Activated gamma-delta T cell (primary cell): ENCODE results near the gene PDZK1IP1.

Source experiments
- DNase-seq: peaks from one replicate; lab custom pipeline; 2025; lab: John Stamatoyannopoulos, UW
- total RNA-seq, 2 donors: gene quantifications; one replicate each; lab custom pipeline; 2026; lab: John Stamatoyannopoulos, UW

The PDZK1IP1 gene, protein sequence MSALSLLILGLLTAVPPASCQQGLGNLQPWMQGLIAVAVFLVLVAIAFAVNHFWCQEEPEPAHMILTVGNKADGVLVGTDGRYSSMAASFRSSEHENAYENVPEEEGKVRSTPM
- total RNA-seq = 0 reads per million in 2 donors

- DNase-seq = no peak
Observed at GRCh38 chr1:47189844-47190508, at the start of gene PDZK1IP1. PDZK1IP1 (minus strand) TSS chr1:47190036; CDS start chr1:47189932, 104 bp downstream.

DNA sequence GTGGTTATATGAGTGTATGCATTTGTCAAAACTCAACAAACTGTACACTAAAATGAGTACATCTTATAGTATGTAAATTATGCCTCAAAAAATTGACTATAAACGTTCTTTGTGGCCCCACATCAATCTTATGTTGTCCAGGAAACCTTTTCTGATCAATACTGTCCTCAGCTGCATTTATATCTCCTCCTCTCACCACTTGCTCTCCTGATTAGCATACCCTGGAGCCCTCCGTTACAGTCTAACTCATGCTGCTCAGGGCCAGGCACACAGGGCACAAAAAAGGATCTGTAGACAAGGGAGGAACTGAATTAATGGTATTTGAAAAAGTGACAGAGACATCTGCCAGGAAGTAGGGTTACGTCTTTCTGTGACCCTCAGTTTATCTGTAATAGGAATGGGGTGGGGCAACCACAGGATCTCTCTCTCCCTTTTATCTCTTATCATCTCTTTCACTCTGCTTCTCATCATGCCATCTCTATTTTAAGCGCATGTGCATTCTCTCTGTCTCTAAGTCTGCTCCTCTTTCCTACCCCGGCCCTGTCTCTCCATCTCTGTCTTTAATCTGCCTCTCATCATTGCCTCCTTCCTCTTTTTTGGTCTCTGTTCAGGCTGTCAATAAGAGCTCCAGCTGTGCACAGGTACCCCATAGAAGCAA is 49.2 kb upstream of the PDZK1IP1 start:
- no peak for DNase-seq

DNA sequence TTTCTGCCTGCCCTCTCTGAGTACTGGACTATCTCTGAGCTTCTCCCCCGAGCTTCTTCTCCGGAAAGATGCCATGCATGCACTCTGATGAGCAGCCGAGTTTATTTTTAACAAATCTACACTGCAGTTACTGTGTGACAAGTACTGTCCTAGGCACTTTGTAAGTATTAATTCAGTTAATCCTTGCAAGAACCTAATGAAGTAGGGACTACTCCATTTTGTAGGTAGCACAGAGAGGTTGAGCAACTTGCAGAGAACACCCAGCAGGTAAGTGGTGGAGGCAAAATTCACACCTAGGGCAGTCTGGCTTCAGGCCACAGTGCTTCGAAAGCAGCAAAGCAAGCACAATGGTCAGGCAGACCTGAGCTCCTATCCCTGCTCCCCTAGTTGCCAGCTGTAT is 46.0 kb upstream of the PDZK1IP1 start:
- no peak for DNase-seq

DNA sequence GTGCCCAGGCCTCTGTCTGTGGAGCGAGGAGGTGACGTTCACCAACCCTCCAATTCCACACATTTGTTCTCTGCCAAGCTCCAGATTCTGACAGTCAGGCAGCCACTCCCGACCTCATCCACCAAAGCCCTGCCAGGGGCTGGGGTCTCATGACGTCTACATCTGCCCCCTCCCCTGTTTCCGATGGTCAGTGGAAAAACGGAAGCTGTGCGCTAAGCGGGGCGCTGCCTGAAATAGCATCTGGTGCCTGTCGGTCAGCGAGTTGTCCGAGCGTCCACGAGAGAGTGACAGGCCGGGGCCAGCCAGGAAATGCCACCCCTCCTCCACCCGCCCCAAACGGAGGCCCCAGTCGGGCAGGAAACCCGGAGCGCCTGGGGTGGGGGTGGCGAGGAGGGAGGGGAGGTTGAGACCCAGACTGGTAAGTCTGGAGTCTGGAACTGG is 45.4 kb upstream of the PDZK1IP1 start:
- no peak for DNase-seq

DNA sequence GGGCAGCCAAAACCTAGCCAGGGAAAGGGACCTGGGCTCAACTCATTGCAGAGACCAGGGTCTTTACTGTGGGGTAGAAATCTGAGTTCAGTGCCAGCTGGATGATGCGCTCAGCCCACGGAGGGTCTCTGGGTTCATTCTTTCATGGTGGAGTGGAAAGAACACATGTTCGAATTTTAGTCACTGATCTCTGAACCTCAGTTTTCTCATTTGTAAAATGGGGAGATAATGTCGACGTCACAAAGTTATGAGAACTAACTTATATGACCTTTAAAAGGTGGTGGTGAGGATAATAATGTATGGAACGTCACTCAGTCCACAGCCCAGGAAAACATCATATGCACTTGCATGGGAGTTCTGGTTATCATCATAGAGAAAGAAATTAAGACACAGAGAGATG is 43.4 kb upstream of the PDZK1IP1 start:
- DNase-seq = no peak

GRCh38 chr1:47232187-47232874 is 42.5 kb upstream of the PDZK1IP1 start, which contains the start of gene TAL1:
TAL1 (minus strand) TSS chr1:47232225; CDS start chr1:47225888, 6,337 bp downstream.
- DNase-seq = no peak

- DNase-seq = no peak
Observed at GRCh38 chr1:47231301-47232186, 41.7 kb upstream of the PDZK1IP1 start.

DNA sequence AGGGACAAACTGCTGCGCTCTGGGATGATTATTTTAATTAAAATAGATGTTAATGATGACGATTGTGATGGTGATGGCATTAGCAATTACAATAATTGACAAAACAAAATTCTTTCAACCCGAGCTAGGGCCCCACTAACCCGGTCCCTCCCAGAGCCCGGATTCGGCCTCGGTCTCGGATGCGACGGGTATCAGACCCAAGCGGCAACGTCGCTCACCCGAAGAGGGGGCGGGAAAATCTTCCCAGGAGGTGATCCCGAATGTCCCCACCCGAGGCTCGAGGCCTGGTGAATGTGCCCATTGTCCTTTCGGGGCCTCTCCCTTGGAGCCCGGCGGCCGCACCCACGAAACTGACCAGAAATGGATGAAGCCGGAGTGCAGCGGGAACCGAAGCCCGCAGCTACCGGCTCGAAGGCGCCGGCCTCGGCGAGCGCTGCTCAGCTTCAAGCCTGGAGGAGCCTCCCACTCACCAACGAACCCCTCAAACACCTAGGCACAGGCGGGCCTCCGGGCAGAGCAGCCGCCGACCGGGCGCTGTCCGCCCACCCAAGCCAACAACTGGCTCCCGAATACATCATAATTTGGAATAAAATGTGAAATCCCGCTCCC is 41.0 kb upstream of the PDZK1IP1 start:
- no peak for DNase-seq

- no peak for DNase-seq
Observed at GRCh38 chr1:47229886-47230691, 40.3 kb upstream of the PDZK1IP1 start.

- no peak for DNase-seq
Observed at GRCh38 chr1:47229031-47229885, 39.4 kb upstream of the PDZK1IP1 start.

- DNase-seq = no peak
Observed at GRCh38 chr1:47228644-47229030, 38.8 kb upstream of the PDZK1IP1 start.

GRCh38 chr1:47227341-47228232 is 37.8 kb upstream of the PDZK1IP1 start:
- no peak for DNase-seq

DNA sequence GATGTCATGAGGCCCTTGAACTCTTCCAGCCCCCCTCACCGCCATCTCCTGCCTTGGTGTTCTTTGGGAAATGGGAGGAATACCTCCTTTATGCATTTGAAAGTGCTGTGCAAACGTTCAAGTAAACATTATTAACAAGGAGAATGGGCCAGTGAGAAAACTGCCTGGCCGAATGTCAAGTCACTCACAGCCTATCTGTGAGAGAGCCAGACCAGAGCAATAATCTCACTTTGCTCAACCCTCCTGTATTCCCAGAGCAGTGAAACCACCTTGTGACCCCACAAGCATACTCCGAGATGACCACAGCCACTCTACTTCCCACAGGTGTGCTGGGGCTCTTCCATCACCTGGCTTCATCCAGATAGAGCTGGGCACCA is 37.0 kb upstream of the PDZK1IP1 start:
- DNase-seq = no peak

- DNase-seq = no peak
Observed at GRCh38 chr1:47226121-47226838, 36.4 kb upstream of the PDZK1IP1 start.

- no peak for DNase-seq
Observed at GRCh38 chr1:47225430-47226100, 35.7 kb upstream of the PDZK1IP1 start.

DNA sequence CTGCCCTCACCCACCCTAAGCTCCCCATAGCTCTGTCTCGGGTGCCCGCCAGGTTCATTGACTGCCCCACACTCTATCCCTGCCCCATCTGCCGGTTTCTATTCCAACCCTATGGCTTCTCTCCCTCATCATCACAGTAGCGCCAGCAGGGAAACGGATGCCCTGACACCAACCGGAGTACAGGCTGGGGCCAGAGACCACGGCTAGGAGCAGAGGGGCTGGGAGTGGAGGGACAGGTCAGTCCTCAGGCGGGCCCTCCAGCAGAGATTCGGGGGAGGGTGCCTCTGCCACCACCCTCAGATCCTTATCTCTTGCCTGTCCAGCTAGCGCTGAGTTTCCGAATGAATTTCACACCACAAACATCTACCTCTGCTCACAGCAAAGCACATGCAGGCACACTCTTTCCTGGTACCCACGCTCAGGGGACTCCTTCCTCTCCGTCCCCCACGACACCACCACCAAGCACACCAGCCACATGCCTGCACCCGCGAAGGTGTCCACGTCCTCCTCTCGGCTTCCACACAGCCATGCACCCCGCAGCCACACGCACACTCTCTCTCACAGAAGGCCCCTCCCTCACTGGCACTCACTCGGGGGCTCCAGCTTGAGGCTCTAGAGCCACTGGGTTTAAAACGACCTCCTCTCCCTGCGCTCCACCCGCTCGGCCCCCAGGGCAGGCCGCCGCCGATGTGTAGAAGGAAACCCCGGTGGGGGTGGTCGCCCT is 35.0 kb upstream of the PDZK1IP1 start:
- no peak for DNase-seq
